HS-27A (cell line): ENCODE data around the gene PPM1L.
"Not testable (repeated sequence)": the region's sequence is repeated elsewhere in the genome, so short reads cannot be mapped to it uniquely, and the experiment has no call there.

Source experiments
- DNase-seq: peaks from one replicate; pipeline ENCODE4 v3.0.0-alpha.2; 2012; ENCODE audit warnings: low read depth, missing footprints

The PPM1L gene

GRCh38 chr3:160987982-160988964 is 232.2 kb downstream of the PPM1L start:
- no peak for DNase-seq

GRCh38 chr3:160990446-160990845 is 234.4 kb downstream of the PPM1L start:
- no peak for DNase-seq

- no peak for DNase-seq
Measured at GRCh38 chr3:160992712-160993111, 236.7 kb downstream of the PPM1L start.

- no peak for DNase-seq
Measured at GRCh38 chr3:160996811-160997210, 240.8 kb downstream of the PPM1L start.

- DNase-seq, result no peak
Measured at GRCh38 chr3:160998581-160998980, 242.6 kb downstream of the PPM1L start.

GRCh38 chr3:160999274-160999673 is 243.2 kb downstream of the PPM1L start:
- DNase-seq, result no peak

- no peak for DNase-seq
Measured at GRCh38 chr3:161008086-161008485, 252.1 kb downstream of the PPM1L start.

GRCh38 chr3:161010151-161010550 is 254.1 kb downstream of the PPM1L start:
- not testable (repeated sequence) for DNase-seq

GRCh38 chr3:161014843-161015749 is 259.1 kb downstream of the PPM1L start:
- no peak for DNase-seq

GRCh38 chr3:161016417-161017313 is 260.6 kb downstream of the PPM1L start:
- no peak for DNase-seq

- no peak for DNase-seq
Measured at GRCh38 chr3:161017971-161018370, 261.9 kb downstream of the PPM1L start.

- no peak for DNase-seq
Measured at GRCh38 chr3:161020256-161020655, 264.2 kb downstream of the PPM1L start.

GRCh38 chr3:161025911-161026310 is 269.9 kb downstream of the PPM1L start:
- DNase-seq, result no peak

- DNase-seq, result no peak
Measured at GRCh38 chr3:161026612-161027510, 270.8 kb downstream of the PPM1L start.

GRCh38 chr3:161028555-161029153 is 272.6 kb downstream of the PPM1L start:
- no peak for DNase-seq

- DNase-seq, result no peak
Measured at GRCh38 chr3:161031134-161031533, 275.1 kb downstream of the PPM1L start.

- not testable (repeated sequence) for DNase-seq
Measured at GRCh38 chr3:161034913-161035550, 279.0 kb downstream of the PPM1L start.

- DNase-seq, result no peak
Measured at GRCh38 chr3:161035711-161036110, 279.7 kb downstream of the PPM1L start.

- DNase-seq, result no peak
Measured at GRCh38 chr3:161038725-161039124, 282.7 kb downstream of the PPM1L start.
